ENCODE data around the gene RASSF9. TPM values are rescaled to one million over a fixed set of nuclear protein-coding genes. Genes with fewer than 3 reads are reported as not detected.

RASSF9 gene
- total RNA-seq, 1 donor from 2014 or later, result 1.5 TPM

- DNase-seq (ENCODE audit: low spot score), result no peak
These were observed 14.4 kb downstream of the RASSF9 start for GRCh38 chr12:85821759-85822158.

GRCh38 chr12:85821206-85821605 is 15.0 kb downstream of the RASSF9 start:
- no peak for DNase-seq (ENCODE audit: low spot score)

- no peak for DNase-seq (ENCODE audit: low spot score)
These were observed 16.1 kb downstream of the RASSF9 start for GRCh38 chr12:85820101-85820500.

- DNase-seq (ENCODE audit: low spot score), result no peak
These were observed 21.5 kb downstream of the RASSF9 start for GRCh38 chr12:85814741-85815140.

- DNase-seq (ENCODE audit: low spot score), result no peak
These were observed 22.1 kb downstream of the RASSF9 start for GRCh38 chr12:85814071-85814470.

- no peak for DNase-seq (ENCODE audit: low spot score)
These were observed 26.7 kb downstream of the RASSF9 start for GRCh38 chr12:85809500-85809899.

- DNase-seq (ENCODE audit: low spot score), result no peak
These were observed 28.5 kb downstream of the RASSF9 start for GRCh38 chr12:85807730-85808129.

GRCh38 chr12:85805654-85806053 is 30.6 kb downstream of the RASSF9 start:
- DNase-seq (ENCODE audit: low spot score), result no peak

- no peak for DNase-seq (ENCODE audit: low spot score)
These were observed 31.5 kb downstream of the RASSF9 start for GRCh38 chr12:85804663-85805062.

- no peak for DNase-seq (ENCODE audit: low spot score)
These were observed 32.3 kb downstream of the RASSF9 start for GRCh38 chr12:85803923-85804322.

- DNase-seq (ENCODE audit: low spot score), result no peak
These were observed 33.0 kb downstream of the RASSF9 start for GRCh38 chr12:85803231-85803630.

- DNase-seq (ENCODE audit: low spot score), result no peak
These were observed 38.1 kb downstream of the RASSF9 start for GRCh38 chr12:85798122-85798521.

GRCh38 chr12:85796001-85796400 is 40.2 kb downstream of the RASSF9 start:
- no peak for DNase-seq (ENCODE audit: low spot score)

- DNase-seq (ENCODE audit: low spot score), result no peak
These were observed 41.7 kb downstream of the RASSF9 start for GRCh38 chr12:85794531-85794930.

- DNase-seq (ENCODE audit: low spot score), result no peak
These were observed 52.0 kb downstream of the RASSF9 start for GRCh38 chr12:85784096-85784720.

- DNase-seq (ENCODE audit: low spot score), result no peak
These were observed 53.5 kb downstream of the RASSF9 start for GRCh38 chr12:85782711-85783110.

- no peak for DNase-seq (ENCODE audit: low spot score)
These were observed 54.4 kb downstream of the RASSF9 start for GRCh38 chr12:85781766-85782165.

GRCh38 chr12:85779768-85780167 is 56.4 kb downstream of the RASSF9 start:
- no peak for DNase-seq (ENCODE audit: low spot score)

- no peak for DNase-seq (ENCODE audit: low spot score)
These were observed 61.1 kb downstream of the RASSF9 start for GRCh38 chr12:85775091-85775490.

GRCh38 chr12:85765453-85765869 is 70.7 kb downstream of the RASSF9 start:
- DNase-seq (ENCODE audit: low spot score), result no peak

GRCh38 chr12:85759623-85760022 is 76.6 kb downstream of the RASSF9 start:
- no peak for DNase-seq (ENCODE audit: low spot score)

- no peak for DNase-seq (ENCODE audit: low spot score)
These were observed 77.1 kb downstream of the RASSF9 start for GRCh38 chr12:85759091-85759490.

GRCh38 chr12:85755760-85756159 is 80.4 kb downstream of the RASSF9 start:
- DNase-seq (ENCODE audit: low spot score), result no peak
